ENCODE results near the gene PTPRG. TPM values are rescaled to one million over a fixed set of nuclear protein-coding genes. Genes with fewer than 3 reads are reported as not detected.

Gene PTPRG
- total RNA-seq, 2 experiments from 2014 or later = 0.24 to 0.37 TPM

GRCh38 chr3:61668317-61668864 lies 107.0 kb downstream of the PTPRG start:
- Mint-ChIP-seq H3K36me3 (ENCODE audit: low read depth) (no peaks in the 10 kb centered on the region), H3K27me3 (ENCODE audit: low read depth) (no peaks in the 10 kb centered on the region), H3K4me1 (ENCODE audit: low read depth) (no peaks in the 10 kb centered on the region), H3K4me3 (no peak overlapping the region), H3K9me3 (no peaks in the 10 kb centered on the region), H3K27ac (no peak overlapping the region)
- intact Hi-C loops (cut with micrococcal nuclease) = no loop called here
- CTCF ChIA-PET = no interaction called here
- DNase-seq = no peak

GRCh38 chr3:61669203-61669602 lies 107.8 kb downstream of the PTPRG start:
- H3K27me3 Mint-ChIP-seq (ENCODE audit: low read depth) = no peaks in the 10 kb centered on the region
- H3K27ac Mint-ChIP-seq = no peak overlapping the region
- no peaks in the 10 kb centered on the region for H3K9me3 Mint-ChIP-seq
- intact Hi-C loops (cut with micrococcal nuclease) = no loop called here
- CTCF ChIA-PET = no interaction called here
- no peaks in the 10 kb centered on the region for H3K4me1 Mint-ChIP-seq (ENCODE audit: low read depth)
- DNase-seq = no peak
- no peaks in the 10 kb centered on the region for H3K36me3 Mint-ChIP-seq (ENCODE audit: low read depth)
- H3K4me3 Mint-ChIP-seq = no peak overlapping the region

- no peak for DNase-seq
- Mint-ChIP-seq H3K4me1 (ENCODE audit: low read depth) (no peaks in the 10 kb centered on the region), H3K36me3 (ENCODE audit: low read depth) (no peaks in the 10 kb centered on the region), H3K4me3 (no peak overlapping the region), H3K27me3 (ENCODE audit: low read depth) (no peaks in the 10 kb centered on the region), H3K27ac (no peak overlapping the region), H3K9me3 (no peaks in the 10 kb centered on the region)
- intact Hi-C loops (cut with micrococcal nuclease) = no loop called here
- CTCF ChIA-PET = no interaction called here
These were observed 108.4 kb downstream of the PTPRG start for GRCh38 chr3:61669668-61670299.

- Mint-ChIP-seq H3K27me3 (ENCODE audit: low read depth) (no peaks in the 10 kb centered on the region), H3K9me3 (no peaks in the 10 kb centered on the region), H3K4me3 (no peak overlapping the region), H3K4me1 (ENCODE audit: low read depth) (no peaks in the 10 kb centered on the region), H3K36me3 (ENCODE audit: low read depth) (no peaks in the 10 kb centered on the region), H3K27ac (no peak overlapping the region)
- intact Hi-C loops (cut with micrococcal nuclease) = no loop called here
- CTCF ChIA-PET = no interaction called here
- no peak for DNase-seq
These were observed 112.3 kb downstream of the PTPRG start for GRCh38 chr3:61673651-61674050.

DNA sequence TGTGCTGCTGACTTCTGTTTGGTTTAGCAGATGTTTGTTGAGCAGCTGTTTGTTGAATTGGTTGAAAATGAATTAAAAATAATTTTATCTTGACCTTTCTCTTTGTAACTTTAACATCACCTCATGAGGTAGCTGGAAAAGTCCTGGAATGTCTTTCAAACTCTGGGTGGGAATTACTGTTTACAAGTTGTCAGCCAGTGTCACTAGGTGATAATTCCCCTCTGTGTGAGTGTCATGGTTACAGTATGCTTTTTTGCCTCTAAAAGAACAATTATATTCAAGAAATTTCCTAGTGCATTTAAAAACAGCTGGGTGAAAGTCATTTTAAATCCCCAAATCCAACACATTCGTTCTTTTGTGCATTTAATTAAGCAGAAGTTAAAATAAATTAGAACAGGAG lies 113.2 kb downstream of the PTPRG start:
- CTCF ChIA-PET = no interaction called here
- H3K27me3 Mint-ChIP-seq (ENCODE audit: low read depth) = no peaks in the 10 kb centered on the region
- H3K27ac Mint-ChIP-seq = no peak overlapping the region

DNA sequence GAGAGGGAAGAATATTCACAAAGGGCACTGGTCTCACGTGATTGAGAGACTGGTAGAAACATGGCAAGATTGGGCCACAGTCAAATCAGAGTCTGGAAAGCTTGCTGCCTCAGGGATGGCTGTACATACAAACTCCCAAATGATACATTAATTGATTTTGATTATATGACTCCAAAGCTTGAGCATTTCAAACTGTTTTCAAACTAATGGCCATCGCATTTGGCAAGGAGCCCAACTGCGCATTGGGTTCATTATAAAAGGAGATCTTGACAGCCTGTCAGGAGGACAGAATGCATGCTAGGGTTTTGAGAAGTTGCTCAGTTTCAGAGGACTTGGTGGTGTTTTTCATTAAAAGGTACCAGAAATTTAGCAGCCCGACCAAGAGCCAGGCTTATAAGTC lies 117.7 kb downstream of the PTPRG start:
- intact Hi-C loops (cut with micrococcal nuclease) = no loop called here
- Mint-ChIP-seq H3K4me3 (no peak overlapping the region), H3K9me3 (no peaks in the 10 kb centered on the region), H3K27ac (no peak overlapping the region), H3K4me1 (ENCODE audit: low read depth) (no peaks in the 10 kb centered on the region), H3K36me3 (ENCODE audit: low read depth) (no peaks in the 10 kb centered on the region), H3K27me3 (ENCODE audit: low read depth) (peaks cover 4% of the 10 kb centered on the region)
- DNase-seq = no peak
- CTCF ChIA-PET = no interaction called here

More for the DNA sequence above, 113.2 kb downstream of the PTPRG start:
- H3K36me3 Mint-ChIP-seq (ENCODE audit: low read depth) = no peaks in the 10 kb centered on the region
- no peak for DNase-seq
- intact Hi-C loops (cut with micrococcal nuclease) = no loop called here
- H3K4me1 Mint-ChIP-seq (ENCODE audit: low read depth) = no peaks in the 10 kb centered on the region
- H3K9me3 Mint-ChIP-seq = no peaks in the 10 kb centered on the region
- H3K4me3 Mint-ChIP-seq = no peak overlapping the region

GRCh38 chr3:61680617-61681016 lies 119.2 kb downstream of the PTPRG start:
- CTCF ChIA-PET = no interaction called here
- Mint-ChIP-seq H3K36me3 (ENCODE audit: low read depth) (no peaks in the 10 kb centered on the region), H3K4me1 (ENCODE audit: low read depth) (no peaks in the 10 kb centered on the region), H3K9me3 (no peaks in the 10 kb centered on the region), H3K27me3 (ENCODE audit: low read depth) (peaks cover 8% of the 10 kb centered on the region), H3K4me3 (no peak overlapping the region), H3K27ac (no peak overlapping the region)
- intact Hi-C loops (cut with micrococcal nuclease) = no loop called here
- DNase-seq = no peak

- H3K4me1 Mint-ChIP-seq (ENCODE audit: low read depth) = no peaks in the 10 kb centered on the region
- no peak for DNase-seq
- CTCF ChIA-PET = interaction anchor here (0.6 kb wide), 1 partner anchor 180 kb away, joined by 4 read pairs; no protein-coding TSS in a partner anchor
- no peak overlapping the region for H3K4me3 Mint-ChIP-seq
- no peaks in the 10 kb centered on the region for H3K36me3 Mint-ChIP-seq (ENCODE audit: low read depth)
- H3K9me3 Mint-ChIP-seq = no peaks in the 10 kb centered on the region
- H3K27ac Mint-ChIP-seq = no peak overlapping the region
- intact Hi-C loops (cut with micrococcal nuclease) = no loop called here
- peaks cover 11% of the 10 kb centered on the region for H3K27me3 Mint-ChIP-seq (ENCODE audit: low read depth)
These were observed 120.3 kb downstream of the PTPRG start for GRCh38 chr3:61681636-61682035.

DNA sequence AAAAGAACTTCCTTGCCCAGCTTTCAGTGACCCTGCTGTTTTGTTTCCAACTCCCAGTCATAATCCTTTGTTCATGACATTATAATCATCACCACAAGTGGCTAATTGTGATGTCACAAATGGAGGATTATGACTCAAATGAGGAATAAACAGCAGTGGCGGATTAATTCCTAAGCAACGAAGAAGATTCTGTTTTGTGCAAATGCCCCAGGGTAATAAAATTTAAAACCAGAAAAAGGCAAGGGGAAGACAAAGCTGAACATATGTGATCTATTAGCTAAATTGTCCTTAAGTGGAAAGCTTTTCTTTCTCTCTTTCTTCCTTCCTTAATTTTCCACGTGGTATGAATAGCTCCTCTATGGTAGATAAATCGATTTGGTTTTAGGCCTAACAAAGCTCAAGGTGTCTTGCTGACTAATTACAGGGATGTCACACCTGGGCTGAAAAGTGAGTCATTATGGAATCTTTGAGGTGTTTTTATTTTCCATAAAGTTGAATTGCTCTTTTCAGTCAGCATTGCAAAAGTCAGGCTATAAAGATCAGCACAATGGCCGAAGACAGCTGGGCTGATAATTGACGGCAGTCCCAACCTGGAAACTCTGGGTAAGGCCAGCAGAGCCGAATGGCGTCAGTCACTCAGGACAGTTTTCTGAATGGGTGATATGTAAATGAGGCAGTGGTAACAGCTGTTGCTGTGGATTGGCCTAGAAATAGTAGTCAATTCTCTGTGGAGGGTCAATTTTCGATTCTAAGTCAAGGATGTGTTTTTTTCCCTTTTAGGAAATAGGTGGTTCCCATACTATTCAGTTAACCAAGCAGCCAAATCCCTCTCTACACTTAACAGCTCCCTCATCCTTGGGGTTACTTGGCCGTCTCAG lies 121.5 kb downstream of the PTPRG start:
- CTCF ChIA-PET = no interaction called here
- no peak for DNase-seq
- H3K36me3 Mint-ChIP-seq (ENCODE audit: low read depth) = no peaks in the 10 kb centered on the region
- no peak overlapping the region for H3K4me3 Mint-ChIP-seq
- H3K27ac Mint-ChIP-seq = no peak overlapping the region
- no peaks in the 10 kb centered on the region for H3K9me3 Mint-ChIP-seq
- intact Hi-C loops (cut with micrococcal nuclease) = no loop called here
- no peaks in the 10 kb centered on the region for H3K4me1 Mint-ChIP-seq (ENCODE audit: low read depth)
- peaks cover 11% of the 10 kb centered on the region for H3K27me3 Mint-ChIP-seq (ENCODE audit: low read depth)

GRCh38 chr3:61683549-61684236 lies 122.3 kb downstream of the PTPRG start:
- Mint-ChIP-seq H3K27me3 (ENCODE audit: low read depth) (peaks cover 11% of the 10 kb centered on the region), H3K9me3 (no peaks in the 10 kb centered on the region), H3K27ac (no peak overlapping the region), H3K4me3 (no peak overlapping the region), H3K4me1 (ENCODE audit: low read depth) (no peaks in the 10 kb centered on the region), H3K36me3 (ENCODE audit: low read depth) (no peaks in the 10 kb centered on the region)
- intact Hi-C loops (cut with micrococcal nuclease) = no loop called here
- CTCF ChIA-PET = interaction anchor here (0.5 kb wide), 1 partner anchor 201 kb away, joined by 3 read pairs; no protein-coding TSS in a partner anchor
- no peak for DNase-seq

- intact Hi-C loops (cut with micrococcal nuclease) = no loop called here
- H3K4me3 Mint-ChIP-seq = no peak overlapping the region
- H3K27ac Mint-ChIP-seq = no peak overlapping the region
- no peaks in the 10 kb centered on the region for H3K4me1 Mint-ChIP-seq (ENCODE audit: low read depth)
- peaks cover 13% of the 10 kb centered on the region for H3K27me3 Mint-ChIP-seq (ENCODE audit: low read depth)
- H3K36me3 Mint-ChIP-seq (ENCODE audit: low read depth) = no peaks in the 10 kb centered on the region
- DNase-seq = no peak
- H3K9me3 Mint-ChIP-seq = no peaks in the 10 kb centered on the region
- CTCF ChIA-PET = no interaction called here
These were observed 123.0 kb downstream of the PTPRG start for GRCh38 chr3:61684386-61684785.

DNA sequence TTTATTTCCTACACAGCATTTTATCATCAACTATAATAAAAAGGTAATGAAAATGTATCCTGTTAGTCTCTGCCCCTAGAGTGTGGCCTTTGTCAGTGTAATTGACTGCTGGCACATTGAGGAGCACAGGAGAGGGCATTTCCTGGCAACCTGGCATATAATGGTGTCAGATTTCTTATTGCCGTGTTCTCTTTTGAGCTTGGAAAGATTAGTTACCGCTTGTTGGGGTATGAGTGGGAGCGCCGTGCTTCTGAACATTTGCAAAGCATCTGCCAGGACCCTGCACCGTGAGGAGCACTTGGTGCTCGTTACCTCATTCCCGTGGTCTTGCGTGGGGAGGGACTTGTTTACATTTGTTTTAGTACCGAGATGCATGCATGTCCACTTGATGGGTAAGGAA lies 124.4 kb downstream of the PTPRG start:
- CTCF ChIA-PET = interaction anchor here (0.6 kb wide), 1 partner anchor 313 kb away, joined by 3 read pairs; no protein-coding TSS in a partner anchor
- intact Hi-C loops (cut with micrococcal nuclease) = no loop called here
- Mint-ChIP-seq H3K27me3 (ENCODE audit: low read depth) (peaks cover 9% of the 10 kb centered on the region), H3K4me1 (ENCODE audit: low read depth) (no peaks in the 10 kb centered on the region), H3K36me3 (ENCODE audit: low read depth) (no peaks in the 10 kb centered on the region), H3K9me3 (no peaks in the 10 kb centered on the region), H3K27ac (no peak overlapping the region), H3K4me3 (no peak overlapping the region)
- DNase-seq = no peak
